22Rv1 (cell line): ENCODE measurements around the gene ZNF577.

Experiments
- H3K27ac ChIP-seq: fragments of 450-650 bp; 2 replicates; pipeline ENCODE4 v1.5.1; 2017
- ZFX ChIP-seq: fragments of 450-650 bp; IDR thresholded peaks from 2 replicates; pipeline ENCODE4 v1.6.1; 2017; ENCODE audit warnings: antibody characterized with exemption, borderline replicate concordance
- TF ChIP-seq, protein P1 (sequence below): fragments of 450-650 bp; IDR thresholded peaks from 2 replicates; pipeline ENCODE4 v1.5.1; 2017; ENCODE audit warnings: mild to moderate bottlenecking

The ZNF577 gene

DNA sequence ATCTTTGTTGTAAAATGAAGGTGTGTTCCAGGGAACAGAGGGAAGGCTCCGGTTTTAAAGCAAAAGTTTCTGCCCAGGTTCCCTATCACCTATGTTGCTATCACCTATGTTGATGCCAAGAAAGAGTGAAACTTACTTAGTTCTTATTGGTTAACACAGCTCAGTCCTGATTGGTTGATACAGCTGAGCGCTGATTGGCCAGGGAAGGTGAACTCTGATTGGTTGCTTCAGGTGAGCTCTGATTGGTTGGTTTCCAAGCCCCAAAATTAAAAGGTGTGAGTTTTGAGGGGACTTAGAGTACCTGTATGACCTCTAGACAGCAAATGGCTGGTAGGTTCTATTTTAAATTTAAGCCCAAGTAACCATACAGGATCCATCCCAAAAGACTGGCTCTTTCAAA lies 50.6 kb downstream of the ZNF577 start:
- no peak overlapping the region for H3K27ac ChIP-seq
- no peak for TF ChIP-seq ZFX
- TF ChIP-seq, protein P1, sequence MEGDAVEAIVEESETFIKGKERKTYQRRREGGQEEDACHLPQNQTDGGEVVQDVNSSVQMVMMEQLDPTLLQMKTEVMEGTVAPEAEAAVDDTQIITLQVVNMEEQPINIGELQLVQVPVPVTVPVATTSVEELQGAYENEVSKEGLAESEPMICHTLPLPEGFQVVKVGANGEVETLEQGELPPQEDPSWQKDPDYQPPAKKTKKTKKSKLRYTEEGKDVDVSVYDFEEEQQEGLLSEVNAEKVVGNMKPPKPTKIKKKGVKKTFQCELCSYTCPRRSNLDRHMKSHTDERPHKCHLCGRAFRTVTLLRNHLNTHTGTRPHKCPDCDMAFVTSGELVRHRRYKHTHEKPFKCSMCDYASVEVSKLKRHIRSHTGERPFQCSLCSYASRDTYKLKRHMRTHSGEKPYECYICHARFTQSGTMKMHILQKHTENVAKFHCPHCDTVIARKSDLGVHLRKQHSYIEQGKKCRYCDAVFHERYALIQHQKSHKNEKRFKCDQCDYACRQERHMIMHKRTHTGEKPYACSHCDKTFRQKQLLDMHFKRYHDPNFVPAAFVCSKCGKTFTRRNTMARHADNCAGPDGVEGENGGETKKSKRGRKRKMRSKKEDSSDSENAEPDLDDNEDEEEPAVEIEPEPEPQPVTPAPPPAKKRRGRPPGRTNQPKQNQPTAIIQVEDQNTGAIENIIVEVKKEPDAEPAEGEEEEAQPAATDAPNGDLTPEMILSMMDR: no peak

- no peak overlapping the region for H3K27ac ChIP-seq
- TF ChIP-seq, protein P1: no peak
- TF ChIP-seq ZFX: no peak
Measured at GRCh38 chr19:51830274-51830673, 57.5 kb downstream of the ZNF577 start.

DNA sequence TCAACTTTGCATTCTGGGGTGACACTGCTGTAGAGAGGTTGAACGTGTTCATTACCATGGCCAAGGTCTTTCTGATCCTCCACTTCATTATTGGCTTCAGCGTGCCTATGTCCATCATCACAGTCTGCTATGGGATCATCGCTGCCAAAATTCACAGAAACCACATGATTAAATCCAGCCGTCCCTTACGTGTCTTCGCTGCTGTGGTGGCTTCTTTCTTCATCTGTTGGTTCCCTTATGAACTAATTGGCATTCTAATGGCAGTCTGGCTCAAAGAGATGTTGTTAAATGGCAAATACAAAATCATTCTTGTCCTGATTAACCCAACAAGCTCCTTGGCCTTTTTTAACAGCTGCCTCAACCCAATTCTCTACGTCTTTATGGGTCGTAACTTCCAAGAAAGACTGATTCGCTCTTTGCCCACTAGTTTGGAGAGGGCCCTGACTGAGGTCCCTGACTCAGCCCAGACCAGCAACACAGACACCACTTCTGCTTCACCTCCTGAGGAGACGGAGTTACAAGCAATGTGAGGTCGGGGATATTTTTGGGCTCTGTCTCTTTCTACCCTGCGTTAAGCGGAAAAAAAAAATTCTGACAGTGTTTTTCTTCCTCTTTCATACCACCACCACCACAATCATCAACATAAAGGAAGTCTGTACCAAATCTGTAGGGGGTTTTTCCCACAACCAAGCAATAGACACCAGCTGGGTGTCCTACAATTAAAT lies 63.3 kb downstream of the ZNF577 start:
- no peak overlapping the region for H3K27ac ChIP-seq

DNA sequence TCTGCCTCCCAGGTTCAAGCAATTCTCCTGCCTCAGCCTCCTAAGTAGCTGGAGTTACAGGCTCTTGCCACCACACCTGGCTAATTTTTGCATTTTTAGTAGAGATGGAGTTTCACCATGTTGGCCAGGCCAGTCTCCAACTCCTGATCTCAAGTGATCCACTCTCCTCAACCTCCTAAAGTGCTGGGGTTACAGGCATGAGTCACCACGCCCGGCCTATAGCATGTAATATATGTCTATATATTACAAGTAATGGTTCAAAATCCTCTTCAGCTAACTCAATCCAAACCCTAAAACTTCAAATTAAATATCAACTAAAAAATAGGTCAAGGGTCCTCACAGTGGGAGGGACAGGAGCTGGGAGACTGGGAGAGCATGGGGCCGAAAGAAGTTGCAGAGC lies 64.8 kb downstream of the ZNF577 start:
- no peak overlapping the region for H3K27ac ChIP-seq
- TF ChIP-seq, protein P1: no peak
- TF ChIP-seq ZFX: no peak

More for the DNA sequence above, 63.3 kb downstream of the ZNF577 start:
- no peak for TF ChIP-seq ZFX
- TF ChIP-seq, protein P1: no peak

GRCh38 chr19:51822325-51822724 lies 65.4 kb downstream of the ZNF577 start:
- no peak overlapping the region for H3K27ac ChIP-seq
- TF ChIP-seq ZFX: no peak
- TF ChIP-seq, protein P1: no peak

GRCh38 chr19:51821921-51822320 lies 65.8 kb downstream of the ZNF577 start:
- no peak overlapping the region for H3K27ac ChIP-seq
- TF ChIP-seq, protein P1: no peak
- TF ChIP-seq ZFX: no peak

- TF ChIP-seq, protein P1: no peak
- no peak for TF ChIP-seq ZFX
- H3K27ac ChIP-seq: no peak overlapping the region
Measured at GRCh38 chr19:51821456-51821855, 66.3 kb downstream of the ZNF577 start.
